ENCODE measurements around the gene LILRA5.
"Not testable (repeated sequence)": the region's sequence is repeated elsewhere in the genome, so short reads cannot be mapped to it uniquely, and the experiment has no call there.

Gene LILRA5

GRCh38 chr19:54312436-54313377 lies at the start of gene LILRA5:
Gene LILRA5 (minus strand): TSS chr19:54313166. CDS start chr19:54313019, 147 bp downstream.
- no peak for DNase-seq

DNA sequence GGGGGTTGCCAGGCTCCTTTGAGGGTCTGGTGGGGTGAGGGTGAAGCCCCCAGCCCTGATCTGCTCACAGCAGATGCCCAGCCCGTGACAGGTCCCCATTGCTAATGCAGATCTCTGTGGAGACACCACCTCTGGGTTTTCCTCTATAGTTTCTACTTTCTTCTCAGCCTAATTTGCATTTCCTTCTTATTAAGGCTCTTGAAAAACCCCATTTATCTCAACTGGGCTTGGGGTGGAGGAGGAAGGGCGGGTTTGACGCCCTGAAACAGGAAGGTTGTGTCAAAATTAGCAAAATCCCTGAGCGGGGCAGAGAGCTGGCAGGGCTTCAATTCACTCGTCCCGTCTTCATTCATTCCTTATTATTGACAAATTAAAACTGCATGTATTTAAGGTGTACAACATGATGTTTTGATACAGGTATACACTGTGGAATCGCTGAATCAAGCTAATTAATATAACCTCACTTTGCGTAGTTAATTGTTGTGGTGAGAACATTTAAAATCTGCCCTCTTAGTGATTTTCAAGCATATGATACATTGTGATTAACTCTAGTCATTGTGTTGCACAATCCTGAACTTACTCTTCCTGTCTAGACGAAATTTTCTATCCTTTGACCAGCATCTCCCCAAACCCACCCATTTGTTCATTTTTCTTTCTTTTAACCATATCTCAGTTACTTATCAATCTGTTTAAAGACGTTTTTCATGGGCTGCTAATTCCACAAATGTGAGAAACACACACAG lies 48.9 kb upstream of the LILRA5 start:
- not testable (repeated sequence) for DNase-seq

GRCh38 chr19:54359149-54359820 lies 46.3 kb upstream of the LILRA5 start:
- not testable (repeated sequence) for DNase-seq

- DNase-seq = no peak
Observed at GRCh38 chr19:54357381-54357780, 44.4 kb upstream of the LILRA5 start.

DNA sequence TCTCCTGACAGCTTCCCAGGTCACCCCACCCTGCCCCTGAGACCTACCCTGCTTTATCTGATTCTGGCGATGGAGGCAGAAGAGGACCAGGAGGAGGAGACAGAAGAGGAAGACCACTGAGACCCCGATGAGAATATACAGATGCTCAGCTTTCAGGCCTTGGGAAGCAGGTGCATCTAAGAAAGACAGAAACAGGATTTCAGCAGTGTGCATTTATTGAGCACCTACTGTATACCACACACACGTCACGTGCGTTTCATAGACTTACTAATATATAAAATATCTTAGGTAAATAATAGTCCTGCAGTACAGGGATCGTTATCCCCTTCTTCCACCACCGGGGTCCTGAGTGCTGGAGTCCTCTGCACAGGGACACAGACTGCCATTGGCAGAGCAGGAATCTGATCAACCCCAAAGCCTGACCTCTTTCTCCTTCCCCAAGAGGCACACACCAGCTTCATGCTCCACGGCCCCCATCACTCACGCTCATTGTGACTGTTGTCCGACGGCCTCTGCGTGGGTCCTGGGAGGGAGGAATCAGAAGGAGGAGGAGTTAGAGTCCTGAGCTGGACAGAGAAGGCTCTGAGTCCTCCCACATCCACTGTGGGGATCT lies 43.6 kb upstream of the LILRA5 start:
- DNase-seq = no peak

GRCh38 chr19:54355675-54356074 lies 42.7 kb upstream of the LILRA5 start:
- DNase-seq = no peak

- no peak for DNase-seq
Observed at GRCh38 chr19:54354761-54355160, 41.8 kb upstream of the LILRA5 start.

- DNase-seq = no peak
Observed at GRCh38 chr19:54352546-54352945, 39.6 kb upstream of the LILRA5 start.

DNA sequence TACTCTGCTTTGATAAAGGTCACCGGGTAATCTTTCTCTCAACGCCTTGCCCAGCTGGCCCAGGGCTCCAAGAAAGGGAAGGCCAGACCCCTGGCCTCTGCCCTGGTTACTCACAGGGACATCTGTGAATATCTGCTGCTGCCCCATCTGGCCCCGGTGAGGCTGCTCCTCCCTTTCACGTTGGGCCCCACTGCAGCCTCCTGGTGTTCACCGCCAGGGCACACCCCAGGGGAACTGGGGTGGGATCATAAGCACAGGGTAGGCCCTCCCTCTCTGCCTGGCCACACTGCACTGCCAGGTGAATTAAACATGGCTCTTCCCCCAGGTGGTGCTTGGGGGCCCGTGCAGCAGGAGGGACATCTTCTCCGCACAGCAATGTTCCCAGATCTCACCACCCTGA lies 39.1 kb upstream of the LILRA5 start:
- DNase-seq = peak; percentile 10

GRCh38 chr19:54351474-54351873 lies 38.5 kb upstream of the LILRA5 start:
- DNase-seq = no peak

DNA sequence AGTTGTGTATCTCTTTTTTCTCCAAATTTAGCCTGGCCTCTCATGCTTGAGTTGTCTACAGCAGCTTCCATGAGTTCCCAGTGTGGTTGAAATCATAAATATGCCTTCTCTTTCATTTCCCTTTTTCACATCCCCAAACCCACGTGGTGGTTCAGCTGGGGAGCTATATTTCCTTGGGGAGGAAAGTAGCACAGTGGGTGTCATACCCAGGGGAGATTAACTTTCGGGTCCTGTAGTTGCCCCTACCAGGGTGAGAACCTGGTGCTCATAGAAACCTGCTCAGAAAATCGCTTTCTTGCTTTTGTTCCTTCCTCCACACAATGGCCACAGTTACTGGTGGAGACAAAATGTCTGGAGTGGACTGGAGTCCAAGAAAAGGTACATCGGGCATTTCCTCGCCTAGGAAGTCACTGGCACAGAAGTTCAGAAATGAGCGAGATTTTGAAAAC lies 33.0 kb upstream of the LILRA5 start:
- no peak for DNase-seq

GRCh38 chr19:54343868-54344267 lies 30.9 kb upstream of the LILRA5 start:
- no peak for DNase-seq

- DNase-seq = no peak
Observed at GRCh38 chr19:54341295-54341694, 28.3 kb upstream of the LILRA5 start.

GRCh38 chr19:54339646-54340358 lies 26.8 kb upstream of the LILRA5 start:
- DNase-seq = no peak

DNA sequence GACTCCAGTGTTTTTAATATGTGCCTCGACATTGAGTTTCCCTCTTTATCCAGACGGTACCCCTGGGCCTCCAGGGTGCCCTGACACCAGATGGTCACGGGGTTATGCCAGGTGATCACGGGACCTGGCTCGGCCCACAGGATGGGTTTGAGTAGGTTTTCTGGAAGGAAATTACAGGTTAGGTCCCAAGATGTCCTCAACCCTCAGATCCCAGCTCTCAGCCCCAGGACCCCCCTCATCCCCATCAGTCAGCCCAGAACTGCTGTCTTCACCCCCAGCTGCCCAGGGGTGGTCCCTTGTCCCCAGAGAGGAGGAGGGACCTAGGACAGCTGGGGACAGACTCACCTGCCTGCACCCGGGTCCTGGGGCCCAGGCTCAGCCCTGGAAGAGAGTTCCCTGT lies 25.6 kb upstream of the LILRA5 start:
- DNase-seq = no peak

DNA sequence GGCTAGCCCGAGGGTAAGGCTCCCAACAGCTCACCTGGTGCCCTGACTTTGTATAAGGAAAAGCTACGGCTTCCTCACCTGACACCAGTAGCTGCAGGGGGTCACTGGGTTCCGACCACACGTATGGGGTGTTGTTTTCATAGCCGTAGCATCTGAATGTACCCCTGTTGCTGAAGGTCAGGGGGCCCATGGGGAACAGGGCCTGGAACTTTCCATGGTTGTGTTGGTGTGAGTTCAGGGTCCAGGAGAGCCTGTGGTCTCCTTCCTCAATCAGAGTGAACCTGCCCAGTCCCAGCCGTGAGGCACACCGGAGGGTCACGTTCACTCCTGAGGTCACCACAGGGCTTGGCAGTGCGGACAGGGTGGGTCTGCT lies 24.9 kb upstream of the LILRA5 start:
- DNase-seq = no peak

GRCh38 chr19:54336893-54337857 lies 24.2 kb upstream of the LILRA5 start:
- no peak for DNase-seq

- no peak for DNase-seq
Observed at GRCh38 chr19:54335979-54336892, 23.3 kb upstream of the LILRA5 start.

- DNase-seq = no peak
Observed at GRCh38 chr19:54335164-54335563, 22.2 kb upstream of the LILRA5 start.

All from eye (tissue), 1 donor.